BJ (cell line): ENCODE results near the gene ABI3. TPM values are rescaled to one million over a fixed set of nuclear protein-coding genes. Genes with fewer than 3 reads are reported as not detected.

ENCODE experiments used
- CTCF ChIA-PET: fragments of 350-600 bp; formaldehyde crosslinking; extraction: SDS; loops from one replicate; lab custom pipeline; 2021; ENCODE audit warnings: antibody characterized with exemption, inconsistent platforms; lab: Yijun Ruan, JAX
- POLR2A ChIA-PET: fragments of 300-600 bp; sonication (Branson Sonifier 250); formaldehyde crosslinking; extraction: SDS; loops from one replicate; lab custom pipeline; 2021; ENCODE audit warnings: antibody characterized with exemption; lab: Charles Lee
- DNase-seq: peaks from one replicate; pipeline ENCODE4 v3.0.0-alpha.2; 2011; ENCODE audit warnings: low read depth
- H3K27me3 ChIP-seq: 2 replicates; pipeline ENCODE4 v1.6.0; 2011; ENCODE audit warnings: low read length; ENCODE audit not compliant: control insufficient read depth, insufficient read depth
- H3K36me3 ChIP-seq: 2 replicates; pipeline ENCODE4 v1.5.1; 2011; ENCODE audit warnings: low read length; ENCODE audit not compliant: control insufficient read depth, insufficient read depth
- H3K4me3 ChIP-seq: 2 replicates; pipeline ENCODE4 v1.5.1; 2011; ENCODE audit warnings: low read depth, mild to moderate bottlenecking, control low read depth, low read length
- CTCF ChIP-seq: IDR thresholded peaks from 2 replicates; pipeline ENCODE4 v1.5.1; 2011; ENCODE audit warnings: low read depth, mild to moderate bottlenecking, control low read depth, inconsistent platforms, low read length, moderate library complexity; ENCODE audit not compliant: insufficient read depth
- polyA plus RNA-seq: library from polyadenylated mRNA; depleted of rRNA; stranded (reverse); fragments of >200 nt; gene quantifications from 2 replicates; pipeline ENCODE4 v1.2.3, GENCODE V29; 2011

Gene ABI3
- polyA plus RNA-seq, 1 experiment = 1.5 TPM

GRCh38 chr17:49242813-49243212 lies 32.3 kb downstream of the ABI3 start:
- no peak for TF ChIP-seq CTCF
- no peak for DNase-seq
- Histone ChIP-seq H3K36me3 (no peaks in the 10 kb centered on the region), H3K27me3 (no peaks in the 10 kb centered on the region; the same call in none of the 2 replicates), H3K4me3 (no peak overlapping the region)
- POLR2A ChIA-PET = no interaction called here
- CTCF ChIA-PET = no interaction called here

- no peak for TF ChIP-seq CTCF
- Histone ChIP-seq H3K36me3 (no peaks in the 10 kb centered on the region), H3K4me3 (no peak overlapping the region), H3K27me3 (peaks cover 3% of the 10 kb centered on the region)
- POLR2A ChIA-PET = no interaction called here
- CTCF ChIA-PET = interaction anchor here (1.1 to 1.6 kb wide), 2 partner anchors 14 to 17 kb away, joined by 3 to 5 read pairs; no protein-coding TSS in a partner anchor
- no peak for DNase-seq
Measured at GRCh38 chr17:49244839-49245238, 34.3 kb downstream of the ABI3 start.

DNA sequence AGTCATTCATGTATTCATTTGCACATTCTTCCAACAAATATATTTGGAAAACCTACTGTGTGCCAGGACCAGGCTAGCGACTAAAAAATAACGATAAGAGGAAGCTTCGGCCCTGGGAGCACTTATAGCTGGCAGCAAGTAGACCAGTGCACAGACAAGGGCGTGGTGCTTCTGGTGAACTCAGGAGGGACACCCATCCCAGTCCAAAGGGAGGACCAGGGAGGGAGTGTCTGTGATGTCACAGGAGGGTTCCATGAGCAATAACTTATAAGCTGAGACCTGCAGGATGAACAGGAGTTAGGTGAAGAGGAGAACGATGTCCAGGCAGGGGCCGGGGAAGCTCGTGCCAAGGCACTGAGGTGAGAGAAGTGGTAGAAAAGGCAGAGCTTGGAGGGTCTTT lies 37.4 kb downstream of the ABI3 start:
- TF ChIP-seq CTCF = no peak
- Histone ChIP-seq H3K27me3 (peaks cover 3% of the 10 kb centered on the region; the same call in 1 of the 2 replicates), H3K4me3 (no peak overlapping the region), H3K36me3 (no peaks in the 10 kb centered on the region)
- ChIA-PET CTCF (interaction anchor here (1.8 kb wide), 1 partner anchor 42 kb away, joined by 5 read pairs; no protein-coding TSS in a partner anchor), POLR2A (no interaction called here)
- no peak for DNase-seq

- CTCF ChIA-PET = interaction anchor here (1.8 kb wide), 1 partner anchor 41 kb away, joined by 5 read pairs; no protein-coding TSS in a partner anchor
- no peak for TF ChIP-seq CTCF
- DNase-seq = no peak
Measured at GRCh38 chr17:49249292-49249794, 38.8 kb downstream of the ABI3 start.

DNA sequence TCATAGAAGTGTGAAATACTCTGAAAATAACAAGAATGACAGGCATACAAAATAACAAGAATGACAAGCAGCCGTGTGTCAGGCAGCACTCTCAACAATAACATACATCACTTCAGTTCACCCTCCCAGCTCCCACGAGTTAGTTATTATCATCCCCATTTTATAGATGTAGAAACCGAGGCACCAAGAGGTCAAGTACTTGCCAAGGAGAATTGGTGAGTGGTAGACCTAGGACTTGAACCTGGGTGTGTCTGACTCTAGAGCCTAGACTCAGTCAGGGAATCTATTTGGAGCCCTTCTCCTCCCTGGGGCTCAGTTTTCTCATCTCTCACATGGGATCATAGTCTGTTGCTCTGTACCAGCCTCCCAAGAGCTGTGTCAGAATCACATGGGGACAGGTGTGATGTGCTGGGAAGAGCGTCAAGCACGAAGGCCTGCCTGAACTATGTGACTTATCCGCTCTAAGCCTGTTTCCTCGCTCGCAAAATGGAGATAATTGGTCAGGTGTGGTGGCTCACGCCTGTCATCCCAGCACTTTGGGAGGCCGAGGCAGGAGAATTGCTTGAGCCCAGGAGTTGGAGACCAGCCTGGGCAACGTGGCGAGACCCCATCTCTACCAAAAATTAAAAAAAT lies 39.5 kb downstream of the ABI3 start:
- ChIA-PET POLR2A (no interaction called here), CTCF (interaction anchor here (0.9 kb wide), 1 partner anchor 22 kb away, joined by 3 read pairs; no protein-coding TSS in a partner anchor)
- Histone ChIP-seq H3K4me3 (no peak overlapping the region), H3K36me3 (no peaks in the 10 kb centered on the region), H3K27me3 (0 out of 2 replicates have a peak, but pooled peaks cover 3% of the 10 kb centered on the region)
- no peak for TF ChIP-seq CTCF
- DNase-seq = no peak

More at GRCh38 chr17:49249292-49249794, 38.8 kb downstream of the ABI3 start:
- H3K36me3 ChIP-seq = no peaks in the 10 kb centered on the region
- POLR2A ChIA-PET = no interaction called here
- no peak overlapping the region for H3K4me3 ChIP-seq
- H3K27me3 ChIP-seq = 0 out of 2 replicates have a peak, but pooled peaks cover 3% of the 10 kb centered on the region
